H1 (cell line): ENCODE measurements around the gene PRMT1. TPM values are rescaled to one million over a fixed set of nuclear protein-coding genes. Genes with fewer than 3 reads are reported as not detected.
A peak's percentile ranks its signal among the peaks of the same experiment; 100 is the strongest.

ENCODE experiments used
- ATF2 ChIP-seq: IDR thresholded peaks from 2 replicates; pipeline ENCODE4 v1.6.1; 2012; ENCODE audit warnings: low read length, inconsistent platforms
- polyA plus RNA-seq, 7 experiments: library from polyadenylated mRNA; depleted of rRNA in 3 of 7; stranded (reverse) in 5 of 7; unstranded in 2 of 7; fragments of >200 nt in 5 of 7; fragments of 200-250 nt in 2 of 7; gene quantifications; 1 replicate in 5 of 7; 2 replicates in 1 of 7; 4 replicates in 1 of 7; pipeline versions ENCODE4 v1.2.1 to v1.2.3, GENCODE V29; 2011 to 2013; ENCODE audit warnings: missing spikeins in 2 of 7, mixed read lengths in 2 of 7
- total RNA-seq: library from RNA; stranded (reverse); fragmentation: NEBNext Ultra II Directional; extraction: Animal tissue kit (Norgen Biotek cat#: 25700); gene quantifications from 2 replicates; pipeline ENCODE4 v1.2.1, GENCODE V29; 2021

Gene PRMT1
- total and polyA plus RNA-seq, 2 of the 8 experiments (the other 6 are each of a cell fraction or from before 2014, with no cell fraction given) = 561 to 1,215 TPM

DNA sequence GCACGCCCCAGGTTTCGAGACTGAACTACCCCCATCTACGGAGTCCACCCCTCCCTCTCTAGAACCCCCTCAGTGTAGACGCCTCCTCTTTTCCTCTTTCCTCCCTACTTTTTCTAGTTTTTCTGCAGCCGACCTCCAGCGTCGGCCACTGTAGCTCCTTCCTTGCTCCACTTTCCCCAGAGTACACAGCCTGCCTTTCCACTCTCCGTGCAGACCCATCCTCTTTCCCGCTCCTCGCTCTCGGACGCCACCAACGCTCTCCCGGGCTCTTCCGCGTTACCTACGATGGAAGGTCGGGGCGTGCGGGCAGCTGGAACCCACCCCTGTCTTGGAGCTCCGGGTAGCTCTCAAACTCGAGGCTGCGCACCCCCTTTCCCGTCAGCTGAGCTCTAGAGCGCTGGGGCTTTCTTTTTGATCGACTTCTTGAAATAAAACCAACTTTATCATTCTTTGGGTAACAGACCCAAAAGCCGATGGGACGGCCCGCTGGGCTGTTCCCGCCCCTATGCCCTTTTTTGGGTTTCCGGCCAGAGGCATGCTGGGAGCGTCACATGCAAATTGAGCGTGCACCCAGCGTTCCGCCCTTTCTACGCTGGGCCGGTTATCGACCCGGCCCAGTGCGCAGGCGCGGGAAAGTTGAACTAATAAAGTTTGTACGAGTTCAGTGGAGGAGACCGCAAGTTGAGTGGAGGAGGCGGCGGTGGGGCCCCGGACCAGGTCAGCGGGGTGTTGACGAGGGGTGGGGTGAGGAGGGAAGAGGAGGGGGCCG lies 11.5 kb upstream of the PRMT1 start, which contains the start of the genes BCL2L12 and IRF3 (continued):
- 0 out of 2 replicates have a peak, but pooled peaks have one; percentile 34 for TF ChIP-seq ATF2
